Measurements from ENCODE around the gene TEKT2. TPM values are rescaled to one million over a fixed set of nuclear protein-coding genes. Genes with fewer than 3 reads are reported as not detected.
A peak's percentile ranks its signal among the peaks of the same experiment; 100 is the strongest.

TEKT2 gene
- total and polyA plus RNA-seq, 8 donors = 0.32 to 16.0 (median 9.2) TPM

- Histone ChIP-seq H3K4me3 (no peak overlapping the region), H3K9me3 (no peaks in the 10 kb centered on the region), H3K4me1 (peaks cover 4 to 35% of the 10 kb centered on the region in 2 donors), H3K36me3 (peaks cover 0 to 2% of the 10 kb centered on the region in 2 donors), H3K27me3 (peaks cover 0 to 22% of the 10 kb centered on the region in 2 donors), H3K27ac (no peak overlapping the region)
- no peak for TF ChIP-seq CTCF (IDR thresholded peaks at IDR 0.05)
- ATAC-seq = no peak
- intact Hi-C loops (cut with DNase I) = no loop called here
- DNase-seq = peak in 1 of 4 donors; percentile 54
Measured at GRCh38 chr1:36085686-36086526, 2.0 kb downstream of the TEKT2 start.

- Histone ChIP-seq H3K4me1 (peaks cover 4 to 39% of the 10 kb centered on the region in 2 donors), H3K36me3 (peaks cover 0 to 10% of the 10 kb centered on the region in 2 donors), H3K27ac (no peak overlapping the region), H3K4me3 (no peak overlapping the region), H3K27me3 (peaks cover 0 to 22% of the 10 kb centered on the region in 2 donors), H3K9me3 (no peaks in the 10 kb centered on the region)
- ATAC-seq (no peak), DNase-seq (peak in 1 of 4 donors; percentile 23)
- no peak for TF ChIP-seq CTCF (IDR thresholded peaks at IDR 0.05)
- intact Hi-C loops (cut with DNase I) = no loop called here
Measured at GRCh38 chr1:36086529-36087232, 2.8 kb downstream of the TEKT2 start.

- DNase-seq = no peak
- no peak for TF ChIP-seq CTCF (IDR thresholded peaks at IDR 0.05)
Measured at GRCh38 chr1:36087233-36088123, 3.6 kb downstream of the TEKT2 start.

GRCh38 chr1:36088265-36088576 is 4.3 kb downstream of the TEKT2 start:
- ATAC-seq = peak; percentile 1
- Histone ChIP-seq H3K27ac (peak overlapping the region; percentile 89 to 92), H3K36me3 (peaks cover 4 to 25% of the 10 kb centered on the region in 2 donors), H3K9me3 (no peaks in the 10 kb centered on the region), H3K27me3 (peaks cover 0 to 21% of the 10 kb centered on the region in 2 donors), H3K4me3 (peak overlapping the region; percentile 93 to 99), H3K4me1 (peaks cover 4 to 39% of the 10 kb centered on the region in 2 donors)
- intact Hi-C loops (cut with DNase I) = no loop called here
- no peak for DNase-seq
- no peak for TF ChIP-seq CTCF (IDR thresholded peaks at IDR 0.05)

More at GRCh38 chr1:36087233-36088123, 3.6 kb downstream of the TEKT2 start:
- peaks cover 4 to 18% of the 10 kb centered on the region in 2 donors for H3K36me3 ChIP-seq
- no peak for ATAC-seq
- H3K4me3 ChIP-seq = no peak overlapping the region
- H3K27ac ChIP-seq = no peak overlapping the region
- no peaks in the 10 kb centered on the region for H3K9me3 ChIP-seq
- H3K4me1 ChIP-seq = peaks cover 4 to 39% of the 10 kb centered on the region in 2 donors
- peaks cover 0 to 22% of the 10 kb centered on the region in 2 donors for H3K27me3 ChIP-seq
- intact Hi-C loops (cut with DNase I) = no loop called here

Measured in left lung (tissue), 10 donors.